NCI-H1105 (cell line): ENCODE data around the gene CADM2.
A peak's percentile ranks its signal among the peaks of the same experiment; 100 is the strongest.
"Not testable (repeated sequence)": the region's sequence is repeated elsewhere in the genome, so short reads cannot be mapped to it uniquely, and the experiment has no call there.

ENCODE experiments used
- DNase-seq: peaks from one replicate; lab custom pipeline; 2025; lab: John Stamatoyannopoulos, UW

CADM2 gene

GRCh38 chr3:84958495-84959469 is at the start of gene CADM2:
TSS of gene CADM2 (plus strand) at chr3:84958989.
- peak; percentile 73 for DNase-seq

- DNase-seq = not testable (repeated sequence)
Measured at GRCh38 chr3:84918592-84918991, 40.2 kb upstream of the CADM2 start.

- no peak for DNase-seq
Measured at GRCh38 chr3:84922682-84923081, 36.1 kb upstream of the CADM2 start.

GRCh38 chr3:84925571-84925970 is 33.2 kb upstream of the CADM2 start:
- no peak for DNase-seq

- DNase-seq = no peak
Measured at GRCh38 chr3:84943379-84943778, 15.4 kb upstream of the CADM2 start.

GRCh38 chr3:84946240-84946639 is 12.5 kb upstream of the CADM2 start:
- DNase-seq = no peak

- peak; percentile 26 for DNase-seq
Measured at GRCh38 chr3:84959470-84960271, 882 bp downstream of the CADM2 start.

GRCh38 chr3:84960581-84960980 is 1.8 kb downstream of the CADM2 start:
- DNase-seq = no peak

GRCh38 chr3:84961011-84961410 is 2.2 kb downstream of the CADM2 start:
- no peak for DNase-seq

GRCh38 chr3:84961521-84962255 is 2.9 kb downstream of the CADM2 start:
- no peak for DNase-seq

- no peak for DNase-seq
Measured at GRCh38 chr3:84962415-84962814, 3.6 kb downstream of the CADM2 start.

- DNase-seq = no peak
Measured at GRCh38 chr3:84963137-84963536, 4.3 kb downstream of the CADM2 start.

GRCh38 chr3:84965141-84965540 is 6.4 kb downstream of the CADM2 start:
- no peak for DNase-seq

GRCh38 chr3:84967767-84968581 is 9.2 kb downstream of the CADM2 start:
- no peak for DNase-seq

- DNase-seq = no peak
Measured at GRCh38 chr3:84968701-84969235, 10.0 kb downstream of the CADM2 start.

- no peak for DNase-seq
Measured at GRCh38 chr3:84974347-84974746, 15.6 kb downstream of the CADM2 start.

- DNase-seq = no peak
Measured at GRCh38 chr3:84977021-84977420, 18.2 kb downstream of the CADM2 start.

GRCh38 chr3:84978843-84979242 is 20.1 kb downstream of the CADM2 start:
- DNase-seq = no peak

GRCh38 chr3:84980011-84980410 is 21.2 kb downstream of the CADM2 start:
- DNase-seq = no peak

GRCh38 chr3:84980456-84980855 is 21.7 kb downstream of the CADM2 start:
- no peak for DNase-seq

GRCh38 chr3:84983490-84983889 is 24.7 kb downstream of the CADM2 start:
- no peak for DNase-seq
